Fibroblast of skin of right biceps (primary cell): ENCODE measurements around the gene GJB5.
"Not testable (repeated sequence)": the region's sequence is repeated elsewhere in the genome, so short reads cannot be mapped to it uniquely, and the experiment has no call there.

Experiments used
- DNase-seq: peaks from one replicate; pipeline ENCODE4 v3.0.0-alpha.2; 2013

GJB5 gene

GRCh38 chr1:34746101-34746500 is 8.7 kb upstream of the GJB5 start:
- no peak for DNase-seq

GRCh38 chr1:34746785-34747637 is 7.8 kb upstream of the GJB5 start:
- DNase-seq: no peak

- DNase-seq: no peak
These were observed 7.3 kb upstream of the GJB5 start for GRCh38 chr1:34747638-34747941.

- no peak for DNase-seq
These were observed 4.9 kb upstream of the GJB5 start for GRCh38 chr1:34749992-34750391.

- DNase-seq: no peak
These were observed 4.2 kb upstream of the GJB5 start for GRCh38 chr1:34750610-34751009.

- no peak for DNase-seq
These were observed 1.7 kb upstream of the GJB5 start for GRCh38 chr1:34753163-34753562.

GRCh38 chr1:34755961-34756360 is 1.1 kb downstream of the GJB5 start:
- DNase-seq: no peak

GRCh38 chr1:34757386-34757785 is 2.5 kb downstream of the GJB5 start:
- no peak for DNase-seq

- DNase-seq: no peak
These were observed 3.9 kb downstream of the GJB5 start for GRCh38 chr1:34758751-34759150.

GRCh38 chr1:34759503-34760357 is 4.9 kb downstream of the GJB5 start, which contains the start of gene GJB4:
Gene GJB4, plus strand, starts transcription at chr1:34759740. Its CDS starts 1,515 bp downstream, at chr1:34761255.
- DNase-seq: no peak

GRCh38 chr1:34761176-34761761 is 6.4 kb downstream of the GJB5 start:
- DNase-seq: no peak

GRCh38 chr1:34761776-34762307 is 7.0 kb downstream of the GJB5 start:
- no peak for DNase-seq

GRCh38 chr1:34762474-34763141 is 7.8 kb downstream of the GJB5 start:
- no peak for DNase-seq

GRCh38 chr1:34763142-34763781 is 8.4 kb downstream of the GJB5 start:
- DNase-seq: peak; percentile 53

- peak; percentile 20 for DNase-seq
These were observed 14.0 kb downstream of the GJB5 start for GRCh38 chr1:34768856-34769255.

- DNase-seq: no peak
These were observed 16.2 kb downstream of the GJB5 start for GRCh38 chr1:34770891-34771504.

GRCh38 chr1:34771573-34772371 is 16.9 kb downstream of the GJB5 start:
- DNase-seq: no peak

- not testable (repeated sequence) for DNase-seq
These were observed 18.3 kb downstream of the GJB5 start for GRCh38 chr1:34773114-34773513.

GRCh38 chr1:34774957-34775356 is 20.1 kb downstream of the GJB5 start:
- DNase-seq: no peak

- no peak for DNase-seq
These were observed 22.1 kb downstream of the GJB5 start for GRCh38 chr1:34776911-34777310.
